Activated T-helper 9 cell treated with anti-CD3 and anti-CD28 coated beads, Interleukin-2, amount 50 U/mL, for 16 hours (primary cell): ENCODE measurements around the gene GIGYF2.
"Not testable (repeated sequence)": the region's sequence is repeated elsewhere in the genome, so short reads cannot be mapped to it uniquely, and the experiment has no call there.

ENCODE experiments used
- DNase-seq: peaks from one replicate; pipeline ENCODE4 v3.0.0-alpha.2; 2020; ENCODE audit warnings: low read depth

Gene GIGYF2

DNA sequence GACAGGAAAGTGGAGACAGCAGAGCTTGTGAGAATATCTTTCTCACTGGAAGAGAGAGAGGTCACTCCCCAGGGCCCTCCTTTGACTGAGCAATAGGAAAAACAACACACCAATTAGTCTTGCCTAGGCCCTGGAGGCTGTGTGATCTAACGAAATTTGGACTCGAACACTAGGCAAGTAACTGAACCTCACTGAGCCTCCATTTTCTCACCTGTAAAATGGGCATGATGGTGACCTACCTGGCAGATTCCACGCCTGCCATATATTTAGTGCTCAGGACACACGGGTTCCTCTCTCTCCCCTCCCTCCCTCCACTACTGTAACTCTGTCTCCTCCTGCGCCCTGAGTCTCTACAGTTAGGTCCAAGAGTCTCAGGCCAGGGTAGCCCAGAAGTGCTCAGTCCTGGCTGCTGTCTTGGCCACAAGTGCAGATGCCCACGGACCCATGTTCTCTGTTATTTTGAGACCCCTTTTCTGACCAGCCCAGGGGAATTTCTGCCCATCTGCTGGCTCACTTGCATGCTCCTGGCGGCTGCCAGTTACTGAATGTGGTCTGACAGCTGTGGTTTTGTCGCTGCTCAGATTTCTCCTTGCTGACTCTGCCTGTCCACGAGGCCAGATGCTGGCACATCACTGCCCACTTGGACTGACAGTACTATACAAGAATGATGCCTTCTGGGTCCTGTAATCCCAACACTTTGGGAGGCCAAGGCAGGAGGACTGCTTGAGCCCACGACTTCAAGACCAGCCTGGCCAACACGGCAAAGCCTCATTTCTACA is 9.6 kb upstream of the GIGYF2 start:
- no peak for DNase-seq

DNA sequence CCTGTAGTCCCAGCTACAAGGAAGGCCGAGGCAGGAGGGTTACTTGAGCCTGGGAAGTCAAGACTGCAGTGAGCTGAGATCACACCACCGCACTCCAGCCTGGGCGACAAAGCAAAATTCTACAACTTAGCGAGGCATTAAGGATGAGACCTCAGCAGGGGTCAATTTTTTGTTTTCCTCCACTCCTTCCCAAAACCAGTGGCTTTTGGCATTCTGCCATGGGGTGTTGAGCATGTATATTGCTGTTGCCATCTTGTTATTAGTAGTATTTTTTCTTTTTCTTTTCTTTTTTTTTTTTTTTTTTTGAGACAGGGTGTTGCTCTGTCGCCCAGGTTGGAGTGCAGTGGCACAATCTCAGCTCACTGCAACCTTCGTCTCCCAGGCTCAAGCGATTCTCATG is 8.9 kb upstream of the GIGYF2 start:
- DNase-seq = no peak

DNA sequence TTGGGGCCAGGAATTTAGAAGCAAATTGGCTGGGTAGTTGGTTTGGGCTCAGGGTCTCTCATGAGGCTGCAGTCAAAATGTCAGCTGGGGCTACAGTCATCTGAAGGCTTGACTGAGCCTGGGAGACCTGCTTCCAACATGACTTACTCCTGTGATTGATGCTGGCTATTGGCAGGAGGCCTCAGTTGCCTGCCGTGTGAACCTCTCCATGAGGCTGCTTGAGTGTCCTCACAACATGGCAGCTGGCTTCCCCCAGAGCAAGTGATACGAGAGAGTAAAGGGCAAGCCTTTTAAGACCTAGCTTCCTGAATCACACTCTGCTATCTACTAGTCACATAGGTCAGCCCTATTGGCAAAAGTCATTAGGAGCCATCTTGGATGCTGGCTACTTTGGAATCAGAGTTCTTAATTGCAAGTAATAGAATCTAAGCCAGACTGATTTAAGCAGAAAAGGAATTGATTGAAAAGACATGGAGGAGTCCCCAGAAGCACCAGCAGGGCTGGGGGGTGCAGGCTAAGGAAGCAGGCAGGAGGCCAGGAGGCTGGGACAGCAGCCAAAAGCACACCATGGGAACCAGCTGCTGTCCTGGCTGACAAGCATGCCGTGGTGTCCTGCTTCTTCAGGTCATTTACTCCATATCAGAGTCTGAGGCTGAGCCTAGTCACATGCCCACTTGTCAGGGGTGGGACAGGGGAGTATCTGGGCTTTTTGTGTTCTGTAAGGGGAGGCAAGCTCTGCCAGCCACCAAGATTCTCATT is 7.8 kb upstream of the GIGYF2 start:
- no peak for DNase-seq

DNA sequence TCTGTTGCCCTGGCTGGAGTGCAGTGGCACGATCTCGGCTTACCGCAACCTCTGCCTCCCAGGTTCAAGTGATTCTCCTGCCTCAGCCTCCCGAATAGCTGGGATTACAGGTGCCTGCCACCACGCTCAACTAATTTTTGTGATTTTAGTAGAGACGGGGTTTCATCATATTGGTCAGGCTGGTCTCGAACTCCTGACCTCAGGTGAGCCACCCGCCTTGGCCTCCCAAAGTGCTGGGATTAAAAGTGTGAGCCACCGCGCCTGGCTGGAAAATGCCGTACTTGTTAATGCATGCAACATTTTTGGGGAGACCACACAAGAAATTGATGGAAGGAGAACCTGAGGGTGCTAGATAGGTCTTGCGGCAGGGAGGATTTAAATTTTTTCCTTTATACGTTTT is 6.0 kb upstream of the GIGYF2 start:
- not testable (repeated sequence) for DNase-seq

DNA sequence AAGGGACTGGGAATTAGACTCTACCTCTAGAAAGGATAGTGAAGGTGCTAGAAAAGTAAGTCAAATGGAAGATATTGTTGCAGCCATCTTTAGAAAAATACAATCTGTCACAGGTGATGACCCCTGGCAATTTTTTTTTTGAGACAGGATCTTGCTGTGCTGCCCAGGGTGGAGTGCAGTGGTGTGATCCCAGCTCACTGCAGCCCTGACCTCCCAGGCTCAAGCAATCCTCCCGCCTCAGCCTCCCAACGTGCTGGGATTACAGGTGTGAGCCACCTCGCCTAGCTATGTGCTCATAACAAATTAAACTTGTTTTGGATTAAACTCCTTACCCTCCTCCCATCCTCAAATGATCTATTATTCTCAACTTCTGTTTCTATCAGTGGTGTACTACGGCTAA is 3.8 kb upstream of the GIGYF2 start:
- DNase-seq = no peak

DNA sequence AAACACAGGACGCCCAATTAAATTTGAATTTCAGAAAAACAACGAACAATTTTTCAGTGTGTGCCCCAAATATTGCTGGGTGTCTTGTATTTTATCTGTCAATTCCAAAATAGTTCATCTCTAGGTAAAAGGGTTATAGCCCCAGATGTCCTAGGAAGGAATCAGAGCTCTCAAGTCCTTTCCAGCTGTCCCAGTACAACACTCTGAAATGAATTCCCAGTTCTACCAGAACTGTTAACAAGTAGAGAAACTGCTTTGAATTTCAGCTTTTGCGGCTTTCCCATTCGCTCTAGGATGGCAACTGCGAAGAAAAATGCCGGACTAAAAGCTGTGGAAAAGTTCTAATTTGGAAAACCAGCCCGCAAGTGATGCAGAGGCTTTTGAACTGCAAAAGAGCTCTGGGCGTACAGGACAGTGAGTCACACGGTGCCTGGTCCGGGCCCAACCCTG is 497 bp upstream of the GIGYF2 start:
- DNase-seq = no peak

DNA sequence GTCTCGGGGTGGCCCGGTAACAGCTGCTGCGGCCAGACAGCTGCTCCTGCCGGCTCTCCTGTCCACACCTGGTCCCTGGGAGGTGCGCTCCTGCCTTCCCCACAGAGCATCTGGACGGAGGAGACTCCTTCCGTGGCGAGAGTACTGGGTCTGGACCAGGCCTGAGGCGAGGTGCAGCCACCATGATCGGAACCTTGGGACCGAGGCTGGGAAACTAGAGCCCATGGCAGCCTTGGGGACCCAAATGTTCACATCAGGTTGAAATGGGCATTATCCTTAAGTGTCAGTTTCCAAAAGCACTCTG is 628 bp downstream of the GIGYF2 start:
- no peak for DNase-seq

DNA sequence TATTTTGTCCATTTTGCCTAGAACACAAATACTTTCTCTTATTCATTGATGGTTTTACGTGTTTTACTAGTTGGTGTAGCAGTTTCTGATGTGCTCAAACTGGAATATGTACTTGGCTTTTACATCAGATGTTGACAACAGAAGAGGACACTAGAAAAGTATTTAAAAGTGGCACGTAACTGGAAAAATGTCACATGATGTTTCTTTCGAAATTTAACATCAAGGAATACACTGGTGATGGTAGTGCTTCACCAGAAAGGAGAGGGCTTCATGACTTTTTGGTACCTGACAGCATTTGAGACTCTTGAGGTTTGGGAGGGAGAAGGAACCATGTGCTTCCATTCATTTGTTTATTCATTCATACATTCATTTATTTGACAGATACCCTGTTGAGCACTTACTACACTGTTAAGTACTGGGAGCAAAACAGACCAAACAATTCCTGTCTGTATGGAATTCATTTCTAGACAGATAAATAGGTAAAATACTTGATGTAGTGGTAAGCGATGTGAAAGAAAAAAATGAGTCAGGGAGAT is 1.5 kb downstream of the GIGYF2 start:
- DNase-seq = no peak

DNA sequence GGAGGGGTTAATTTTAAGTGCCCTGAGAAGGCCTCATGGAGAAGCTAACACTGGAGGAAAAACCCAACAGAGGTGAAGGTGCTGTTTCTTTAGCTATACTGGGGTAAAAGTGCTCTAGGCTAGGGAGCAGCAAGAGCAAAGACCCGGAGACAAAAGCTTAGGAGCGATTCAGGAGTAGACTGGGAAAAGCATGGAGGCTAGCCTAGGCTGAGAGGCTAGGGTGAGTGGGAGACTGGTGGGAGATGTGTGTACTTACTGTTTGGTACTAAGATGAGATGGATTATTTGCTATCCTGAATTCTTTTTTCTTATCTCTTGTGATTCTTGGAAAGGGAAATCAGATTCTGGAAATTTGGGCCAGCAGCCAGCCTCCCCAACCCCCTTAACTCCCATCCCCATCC is 2.0 kb downstream of the GIGYF2 start:
- DNase-seq = no peak

DNA sequence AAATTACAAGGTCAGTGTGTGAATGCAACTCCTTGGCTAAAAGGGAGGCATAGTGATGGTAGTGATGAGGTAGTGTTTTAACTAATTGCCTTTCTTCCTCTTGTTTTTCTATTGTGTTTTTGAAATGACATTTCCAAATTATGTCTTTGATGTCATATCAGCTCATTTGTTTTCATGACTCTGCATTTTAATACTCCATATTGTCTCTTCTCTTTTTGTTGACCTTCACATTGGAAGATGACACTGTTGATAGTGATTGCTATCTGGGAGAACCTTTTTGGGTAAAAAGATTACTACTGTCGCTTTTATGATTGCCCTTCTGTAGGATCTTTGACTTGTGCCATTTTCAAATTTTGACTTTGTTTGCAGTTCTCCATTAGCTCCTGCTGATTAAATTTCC is 3.0 kb downstream of the GIGYF2 start:
- no peak for DNase-seq

DNA sequence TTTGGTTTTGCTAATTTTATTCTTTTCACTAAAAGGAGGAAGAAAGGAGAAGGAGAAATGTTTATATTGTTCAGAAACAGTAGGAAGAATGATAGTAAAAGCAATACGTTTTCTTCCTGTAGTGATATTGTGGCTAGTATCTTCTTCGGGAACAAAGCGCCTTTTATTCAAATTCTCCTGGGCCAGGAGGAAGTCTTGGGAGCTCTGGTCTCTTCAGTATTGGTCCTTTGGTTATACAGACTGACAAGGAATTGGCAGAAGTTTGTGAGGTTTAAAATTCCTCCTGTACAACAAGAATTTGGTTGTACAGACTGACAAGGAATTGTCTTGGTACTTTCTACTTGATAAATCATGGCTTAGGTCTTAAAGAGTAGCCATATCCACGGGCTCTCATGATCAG is 9.9 kb downstream of the GIGYF2 start:
- no peak for DNase-seq

DNA sequence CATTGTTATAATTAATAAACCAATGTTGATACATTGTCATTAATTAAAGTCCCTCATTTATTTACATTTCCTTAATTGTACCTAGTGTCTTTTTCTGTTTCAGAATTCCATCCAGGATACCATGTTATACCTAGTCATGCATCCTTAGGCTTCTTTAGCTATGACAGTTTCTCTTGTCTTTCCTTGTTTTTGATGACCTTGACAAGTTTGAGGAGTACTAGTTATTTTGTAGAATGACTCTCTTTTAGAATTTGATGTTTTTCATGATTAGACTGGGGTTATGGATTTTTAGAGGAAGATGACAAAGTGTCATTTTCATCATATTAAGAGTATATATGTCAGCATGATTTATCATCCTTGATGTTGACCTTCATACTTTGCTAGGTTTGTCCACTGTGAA is 16.4 kb downstream of the GIGYF2 start:
- DNase-seq = no peak

DNA sequence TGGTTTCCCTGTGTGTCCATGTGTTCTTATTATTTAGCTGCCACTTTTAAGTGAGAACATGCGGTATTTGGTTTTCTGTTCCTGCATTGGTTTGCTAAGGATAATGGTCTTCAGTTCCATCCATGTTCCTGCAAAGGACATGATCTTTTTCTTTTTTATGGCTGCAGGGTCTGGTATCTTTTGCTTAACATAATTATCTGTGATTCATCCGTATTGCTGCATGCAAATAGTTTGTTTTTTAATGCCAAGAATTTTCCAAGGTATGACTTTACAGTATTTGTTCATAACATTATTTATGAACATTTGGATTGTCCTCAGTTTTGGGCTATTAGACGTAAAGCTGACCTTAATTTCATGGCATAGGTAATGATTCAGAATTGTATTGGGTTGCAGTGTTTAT is 17.8 kb downstream of the GIGYF2 start:
- no peak for DNase-seq

DNA sequence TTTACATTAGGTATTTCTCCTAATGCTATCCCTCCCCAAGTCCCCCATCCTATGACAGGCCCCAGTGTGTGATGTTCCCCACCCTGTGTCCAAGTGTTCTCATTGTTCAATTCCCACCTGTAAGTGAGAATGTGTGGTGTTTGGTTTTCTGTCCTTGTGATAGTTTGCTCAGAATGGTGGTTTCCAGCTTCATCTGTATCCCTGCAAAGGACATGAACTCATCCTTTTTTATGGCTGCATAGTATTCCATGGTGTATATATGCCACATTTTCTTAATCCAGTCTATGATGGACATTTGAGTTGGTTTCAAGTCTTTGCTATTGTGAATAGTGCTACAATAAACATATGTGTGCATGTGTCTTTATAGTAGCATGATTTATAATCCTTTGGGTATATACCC is 22.9 kb downstream of the GIGYF2 start:
- not testable (repeated sequence) for DNase-seq

DNA sequence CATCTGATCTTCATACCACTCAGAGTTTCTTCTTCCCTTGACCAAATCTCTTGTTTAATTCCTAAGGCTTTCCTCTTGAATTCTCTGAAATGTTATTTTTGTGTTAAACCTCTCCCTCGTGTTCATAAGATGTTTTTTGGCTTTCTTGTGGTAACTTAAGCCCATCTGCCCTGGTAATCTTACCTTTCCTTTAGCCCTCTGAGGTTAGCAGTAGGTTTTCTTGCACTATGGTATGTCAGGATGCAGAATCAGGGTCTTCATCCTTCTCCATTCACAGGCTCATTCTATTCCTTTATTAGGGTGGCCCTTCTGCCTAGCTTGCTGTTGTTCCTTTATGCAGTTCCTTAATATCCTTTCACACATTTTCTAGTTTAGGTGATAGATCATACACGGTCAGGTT is 24.1 kb downstream of the GIGYF2 start:
- DNase-seq = no peak

DNA sequence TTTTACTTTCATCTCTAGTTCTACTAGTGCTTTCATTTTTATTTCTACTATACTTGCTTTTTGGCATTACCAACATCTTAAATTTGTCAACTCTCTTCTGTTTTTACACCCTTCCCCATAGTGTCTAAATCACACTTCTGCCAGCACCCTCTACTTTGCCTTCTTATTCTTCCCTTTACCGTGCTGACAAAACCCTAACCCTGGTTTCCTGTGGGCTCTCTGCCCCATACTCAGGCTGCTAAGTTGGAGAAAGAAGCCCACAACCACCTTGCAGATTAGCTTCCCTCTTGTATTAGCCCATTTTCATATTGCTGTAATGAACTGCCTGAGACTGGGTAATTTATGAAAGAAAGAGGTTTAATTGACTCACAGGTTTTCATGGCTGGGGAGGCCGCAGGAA is 24.8 kb downstream of the GIGYF2 start:
- no peak for DNase-seq

DNA sequence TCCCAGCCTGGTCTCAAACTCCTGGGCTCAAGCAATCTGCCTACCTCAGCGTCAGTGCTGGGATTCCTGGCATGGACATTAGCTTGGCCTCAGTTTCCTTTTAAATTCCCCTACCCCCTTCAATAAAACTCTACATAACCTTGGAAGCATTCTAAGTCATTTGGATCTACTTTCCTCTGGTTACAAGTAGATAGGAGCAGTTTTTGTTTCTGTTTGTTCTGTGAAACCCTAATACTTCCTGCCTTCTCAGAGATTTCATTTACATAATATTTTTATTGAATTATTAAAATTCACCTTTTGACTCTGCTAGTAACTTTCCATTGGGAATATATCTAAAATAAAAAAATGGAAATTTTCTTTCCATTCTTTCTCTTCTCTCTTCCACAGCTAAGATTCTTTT is 25.9 kb downstream of the GIGYF2 start:
- no peak for DNase-seq

DNA sequence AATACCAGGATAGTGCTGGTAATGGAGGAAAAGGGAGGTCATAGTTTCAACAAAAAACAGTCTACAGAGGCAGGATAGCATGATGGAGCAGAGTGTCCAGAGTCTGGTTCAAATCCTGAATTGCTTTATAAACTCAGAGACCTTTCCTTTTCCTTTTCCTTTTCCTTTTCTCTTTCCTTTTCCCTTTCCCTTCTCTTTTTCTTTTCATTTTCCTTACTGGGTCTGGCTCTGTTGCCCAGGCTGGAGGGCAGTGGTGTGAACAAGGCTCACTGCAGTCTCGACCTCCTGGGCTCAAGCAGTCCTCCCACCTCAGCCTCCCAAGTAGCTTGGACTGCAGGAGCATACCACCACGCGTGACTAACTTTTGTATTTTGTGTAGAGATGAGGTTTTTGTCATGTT is 31.7 kb downstream of the GIGYF2 start:
- DNase-seq = no peak

DNA sequence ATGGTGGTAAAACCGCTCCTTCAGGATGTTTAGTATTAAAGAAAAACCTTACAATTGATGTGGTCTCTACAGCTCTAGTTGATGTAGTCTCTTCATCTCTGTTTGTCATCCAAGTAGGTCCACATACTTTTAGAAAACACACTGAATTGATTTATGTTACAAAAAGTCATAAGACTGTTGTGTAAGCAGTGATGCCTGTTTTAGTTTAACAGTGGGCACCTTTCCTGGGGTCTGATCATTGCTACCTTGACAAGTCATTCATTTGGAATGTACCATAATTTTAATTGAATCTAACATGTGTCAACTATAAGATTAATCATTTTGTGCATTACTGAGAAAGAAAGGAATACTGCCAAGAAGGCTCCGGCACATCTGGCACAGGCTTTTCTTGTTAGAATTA is 34.3 kb downstream of the GIGYF2 start:
- DNase-seq = no peak

DNA sequence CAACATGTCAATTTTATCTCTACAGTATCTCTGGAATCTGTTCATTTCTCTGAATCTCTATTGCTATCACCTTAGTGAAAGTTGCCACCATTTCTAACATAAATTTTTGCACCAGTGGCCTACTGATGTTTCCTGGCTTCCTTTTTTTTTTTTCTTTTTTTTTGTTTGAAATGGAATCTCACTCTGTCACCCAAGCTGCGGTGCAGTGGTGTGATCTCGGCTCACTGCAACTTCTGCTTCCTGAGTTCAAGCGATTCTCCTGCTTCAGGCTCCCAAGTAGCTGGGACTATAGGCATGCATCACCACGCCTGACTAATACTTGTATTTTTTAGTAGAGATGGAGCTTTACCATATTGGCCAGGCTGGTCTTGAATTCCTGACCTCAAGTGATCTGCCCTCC is 44.2 kb downstream of the GIGYF2 start:
- no peak for DNase-seq

DNA sequence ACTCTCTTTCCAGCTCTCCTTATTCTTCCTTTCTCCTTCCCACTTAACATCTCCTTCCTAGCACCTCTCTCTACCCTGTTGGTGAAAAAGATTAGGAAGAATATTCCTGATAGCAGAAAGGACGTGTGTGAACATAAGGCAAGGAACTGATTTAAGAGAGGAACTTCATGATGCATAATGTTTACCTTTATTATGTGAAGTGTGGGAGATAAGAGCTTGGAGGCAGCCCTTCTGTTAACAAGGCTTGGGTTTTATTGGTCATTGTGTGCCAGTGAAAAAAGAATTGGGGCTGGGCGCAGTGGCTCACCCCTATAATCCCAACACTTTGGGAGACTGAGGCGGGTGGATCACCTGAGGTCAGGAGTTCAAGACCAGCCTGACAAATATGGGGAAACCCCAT is 44.8 kb downstream of the GIGYF2 start:
- DNase-seq = no peak

DNA sequence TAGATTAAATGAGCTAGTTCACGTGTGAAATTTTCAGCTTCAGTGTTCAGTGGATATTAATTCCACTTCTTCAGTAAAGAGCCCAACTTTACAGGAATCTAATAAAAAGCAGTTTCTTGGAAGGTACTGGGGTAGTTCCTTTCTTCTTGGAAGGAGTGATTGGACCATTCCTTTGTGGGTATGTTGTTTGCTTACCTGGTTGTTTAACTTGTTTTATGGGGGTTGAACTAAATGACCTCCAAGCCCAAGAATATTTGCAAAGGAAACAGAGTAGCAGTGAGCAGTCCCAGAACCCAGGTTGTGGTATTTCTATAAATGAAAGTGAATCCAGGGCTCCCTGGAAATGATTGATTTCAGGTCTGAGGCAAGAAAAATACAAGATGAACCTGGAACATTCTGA is 47.8 kb downstream of the GIGYF2 start:
- no peak for DNase-seq

DNA sequence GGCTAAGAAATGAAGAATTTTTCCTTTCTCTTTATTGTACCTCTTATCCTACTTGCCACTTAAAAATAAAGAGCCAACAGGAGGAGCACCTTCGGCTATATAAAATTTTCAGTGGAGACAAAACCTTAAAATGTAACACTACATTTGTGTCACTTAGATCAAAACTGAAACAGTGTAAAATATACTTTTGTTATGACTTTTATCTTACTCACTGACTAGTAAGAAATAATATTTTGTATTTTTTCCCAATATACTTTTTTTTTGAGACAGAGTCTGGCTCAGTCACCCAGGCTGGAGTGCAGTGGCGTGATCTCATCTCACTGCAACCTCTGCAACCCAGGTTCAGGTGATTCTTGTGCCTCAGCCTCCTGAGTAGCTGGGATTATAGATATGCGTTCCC is 50.9 kb downstream of the GIGYF2 start:
- no peak for DNase-seq

DNA sequence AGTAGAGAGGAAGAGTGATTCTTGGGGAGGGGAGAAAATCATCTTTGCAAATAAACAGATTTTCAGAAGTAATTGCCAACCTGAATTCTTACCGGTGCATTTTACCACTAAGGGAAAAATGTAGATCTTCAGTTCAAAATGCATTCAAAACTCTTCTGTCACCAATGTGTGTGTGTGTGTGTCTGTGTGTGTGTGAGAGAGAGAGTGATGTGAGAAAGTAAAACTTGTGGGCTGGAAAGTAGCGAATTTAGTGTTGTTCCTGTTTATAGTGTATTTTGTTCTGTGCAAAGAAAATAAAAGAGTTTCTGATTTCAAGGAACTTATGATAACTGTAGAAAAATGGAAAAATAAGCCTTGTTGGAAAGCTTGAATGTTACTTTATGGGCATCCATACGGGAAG is 52.2 kb downstream of the GIGYF2 start:
- DNase-seq = no peak
